ENCODE data around the gene RAB40C. TPM values are rescaled to one million over a fixed set of nuclear protein-coding genes. Genes with fewer than 3 reads are reported as not detected.
A peak's percentile ranks its signal among the peaks of the same experiment; 100 is the strongest.

Gene RAB40C
- total and polyA plus RNA-seq, 2 experiments from 2014 or later, result 30.2 to 32.7 TPM

DNA sequence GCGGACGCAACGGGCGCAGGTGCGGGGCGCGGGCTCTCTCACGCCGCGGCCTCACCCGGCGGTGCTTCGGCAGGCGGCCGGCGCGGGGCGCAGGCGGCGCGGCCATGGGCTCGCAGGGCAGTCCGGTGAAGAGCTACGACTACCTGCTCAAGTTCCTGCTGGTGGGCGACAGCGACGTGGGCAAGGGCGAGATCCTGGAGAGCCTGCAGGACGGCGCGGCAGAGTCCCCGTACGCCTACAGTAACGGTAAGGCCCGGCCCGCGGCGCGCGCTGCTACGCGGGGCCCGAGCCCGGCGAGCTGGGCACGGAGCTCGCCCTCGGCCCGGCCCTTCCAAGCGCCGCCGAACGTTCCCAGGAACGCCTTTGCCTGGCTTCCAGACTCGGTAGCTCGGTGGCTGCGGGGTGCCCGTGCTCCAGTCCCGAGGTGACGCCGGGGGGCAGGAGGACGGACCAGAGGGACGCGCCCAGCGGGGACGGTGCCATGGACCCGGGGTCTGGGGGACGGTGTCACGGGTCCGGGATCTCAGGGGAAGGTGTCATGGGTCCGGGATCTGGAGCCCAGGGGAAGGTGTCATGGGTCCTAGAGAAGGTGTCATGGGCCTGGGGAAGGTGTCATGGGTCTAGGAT lies 435 bp downstream of the RAB40C start:
- Histone ChIP-seq H3K4me1 (ENCODE audit: insufficient read depth) (peaks cover 46% of the 10 kb centered on the region), H4K20me1 (ENCODE audit: insufficient read depth, poor library complexity, severe bottlenecking) (peaks cover 12% of the 10 kb centered on the region), H3K4me2 (peak overlapping the region; percentile 98), H3K36me3 (replicated peaks; ENCODE audit: insufficient read depth, low read depth) (no peaks in the 10 kb centered on the region), H3K27me3 (no peaks in the 10 kb centered on the region), H3K9me2 (replicated peaks; ENCODE audit: insufficient read depth) (no peaks in the 10 kb centered on the region), H3K9me3 (ENCODE audit: low read depth) (no peaks in the 10 kb centered on the region), H3K27ac (peak overlapping the region; percentile 94), H3K79me2 (peaks cover 62% of the 10 kb centered on the region), H2AFZ (no peak overlapping the region), H3K4me3 (peak overlapping the region; percentile 93)
- DNase-seq (ENCODE audit: low spot score), result peak; percentile 80
- WGBS (ENCODE audit: low lambda C conversion rate, missing lambda C conversion rate), result 2% methylated on average over 41 of the region's 71 CpGs
- TF ChIP-seq, protein P1, sequence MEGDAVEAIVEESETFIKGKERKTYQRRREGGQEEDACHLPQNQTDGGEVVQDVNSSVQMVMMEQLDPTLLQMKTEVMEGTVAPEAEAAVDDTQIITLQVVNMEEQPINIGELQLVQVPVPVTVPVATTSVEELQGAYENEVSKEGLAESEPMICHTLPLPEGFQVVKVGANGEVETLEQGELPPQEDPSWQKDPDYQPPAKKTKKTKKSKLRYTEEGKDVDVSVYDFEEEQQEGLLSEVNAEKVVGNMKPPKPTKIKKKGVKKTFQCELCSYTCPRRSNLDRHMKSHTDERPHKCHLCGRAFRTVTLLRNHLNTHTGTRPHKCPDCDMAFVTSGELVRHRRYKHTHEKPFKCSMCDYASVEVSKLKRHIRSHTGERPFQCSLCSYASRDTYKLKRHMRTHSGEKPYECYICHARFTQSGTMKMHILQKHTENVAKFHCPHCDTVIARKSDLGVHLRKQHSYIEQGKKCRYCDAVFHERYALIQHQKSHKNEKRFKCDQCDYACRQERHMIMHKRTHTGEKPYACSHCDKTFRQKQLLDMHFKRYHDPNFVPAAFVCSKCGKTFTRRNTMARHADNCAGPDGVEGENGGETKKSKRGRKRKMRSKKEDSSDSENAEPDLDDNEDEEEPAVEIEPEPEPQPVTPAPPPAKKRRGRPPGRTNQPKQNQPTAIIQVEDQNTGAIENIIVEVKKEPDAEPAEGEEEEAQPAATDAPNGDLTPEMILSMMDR (IDR thresholded peaks at IDR 0.05; ENCODE audit: poor library complexity), result no peak
- TF ChIP-seq EZH2 (IDR thresholded peaks at IDR 0.05; ENCODE audit: borderline replicate concordance) (no peak), EZH2phosphoT487 (IDR thresholded peaks at IDR 0.05; ENCODE audit: low read depth, severe bottlenecking, unreplicated experiment) (no peak)

DNA sequence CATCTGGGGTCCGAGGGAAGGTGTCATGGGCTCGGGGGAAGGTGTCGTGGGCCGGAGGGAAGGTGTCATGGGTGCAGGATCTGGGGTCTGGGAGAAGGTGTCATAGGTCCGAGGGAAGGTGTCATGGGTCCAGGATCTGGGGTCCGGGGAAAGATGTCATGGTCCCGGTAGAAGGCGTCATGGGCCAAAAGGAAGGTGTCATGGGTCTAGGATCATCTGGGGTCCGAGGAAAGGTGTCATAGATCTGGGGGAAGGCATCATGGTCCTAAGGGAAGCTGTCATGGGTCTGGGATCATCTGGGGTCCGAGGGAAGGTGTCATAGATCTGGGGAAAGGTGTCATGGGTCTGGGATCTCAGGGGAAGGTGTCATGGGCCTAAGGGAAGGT lies 942 bp downstream of the RAB40C start:
- H3K4me1 ChIP-seq (ENCODE audit: insufficient read depth), result peaks cover 50% of the 10 kb centered on the region

DNA sequence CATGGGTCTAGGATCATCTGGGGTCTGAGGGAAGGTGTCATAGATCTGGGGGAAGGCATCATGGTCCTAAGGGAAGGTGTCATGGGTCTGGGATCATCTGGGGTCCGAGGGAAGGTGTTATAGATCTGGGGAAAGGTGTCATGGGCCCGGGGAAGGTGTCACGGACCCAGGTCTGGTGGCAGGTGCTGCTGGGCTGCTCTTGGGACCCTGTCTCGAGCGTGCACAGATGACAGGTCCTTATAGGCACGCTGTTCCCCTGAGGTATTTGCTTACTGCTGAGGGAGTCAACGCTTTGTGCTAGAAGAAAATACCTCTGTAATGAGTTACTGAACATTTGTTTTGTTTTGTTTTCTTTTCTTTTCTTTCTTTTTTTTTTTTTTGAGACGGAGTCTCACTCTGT lies 1.4 kb downstream of the RAB40C start:
- H3K79me2 ChIP-seq, result peaks cover 72% of the 10 kb centered on the region
- peak overlapping the region; percentile 95 for H3K27ac ChIP-seq
- H2AFZ ChIP-seq, result no peak overlapping the region
- peaks cover 50% of the 10 kb centered on the region for H3K4me1 ChIP-seq (ENCODE audit: insufficient read depth)
- whole genome bisulfite sequencing (ENCODE audit: low lambda C conversion rate, missing lambda C conversion rate), result 77% methylated on average over 7 of the region's 8 CpGs
- no peaks in the 10 kb centered on the region for H3K36me3 ChIP-seq (replicated peaks; ENCODE audit: insufficient read depth, low read depth)
- no peak for DNase-seq (ENCODE audit: low spot score)
- TF ChIP-seq EZH2 (IDR thresholded peaks at IDR 0.05; ENCODE audit: borderline replicate concordance) (no peak), EZH2phosphoT487 (IDR thresholded peaks at IDR 0.05; ENCODE audit: low read depth, severe bottlenecking, unreplicated experiment) (no peak)
- TF ChIP-seq, protein P1 (IDR thresholded peaks at IDR 0.05; ENCODE audit: poor library complexity), result no peak
- H4K20me1 ChIP-seq (ENCODE audit: insufficient read depth, poor library complexity, severe bottlenecking), result peaks cover 15% of the 10 kb centered on the region
- peak overlapping the region; percentile 93 for H3K4me3 ChIP-seq
- H3K27me3 ChIP-seq, result no peaks in the 10 kb centered on the region
- H3K9me2 ChIP-seq (replicated peaks; ENCODE audit: insufficient read depth), result no peaks in the 10 kb centered on the region
- H3K4me2 ChIP-seq, result peak overlapping the region; percentile 98
- no peaks in the 10 kb centered on the region for H3K9me3 ChIP-seq (ENCODE audit: low read depth)

More for the DNA sequence above, 942 bp downstream of the RAB40C start:
- TF ChIP-seq EZH2phosphoT487 (IDR thresholded peaks at IDR 0.05; ENCODE audit: low read depth, severe bottlenecking, unreplicated experiment), result no peak
- H3K4me3 ChIP-seq, result peak overlapping the region; percentile 93
- H3K79me2 ChIP-seq, result peaks cover 67% of the 10 kb centered on the region
- H3K4me2 ChIP-seq, result peak overlapping the region; percentile 98
- no peaks in the 10 kb centered on the region for H3K9me3 ChIP-seq (ENCODE audit: low read depth)
- no peak overlapping the region for H2AFZ ChIP-seq
- H4K20me1 ChIP-seq (ENCODE audit: insufficient read depth, poor library complexity, severe bottlenecking), result peaks cover 12% of the 10 kb centered on the region
- H3K27me3 ChIP-seq, result no peaks in the 10 kb centered on the region
- no peak for DNase-seq (ENCODE audit: low spot score)
- peak overlapping the region; percentile 94 for H3K27ac ChIP-seq
- no peaks in the 10 kb centered on the region for H3K36me3 ChIP-seq (replicated peaks; ENCODE audit: insufficient read depth, low read depth)
- WGBS (ENCODE audit: low lambda C conversion rate, missing lambda C conversion rate), result 70% methylated on average over 10 of the region's 10 CpGs
- H3K9me2 ChIP-seq (replicated peaks; ENCODE audit: insufficient read depth), result no peaks in the 10 kb centered on the region

DNA sequence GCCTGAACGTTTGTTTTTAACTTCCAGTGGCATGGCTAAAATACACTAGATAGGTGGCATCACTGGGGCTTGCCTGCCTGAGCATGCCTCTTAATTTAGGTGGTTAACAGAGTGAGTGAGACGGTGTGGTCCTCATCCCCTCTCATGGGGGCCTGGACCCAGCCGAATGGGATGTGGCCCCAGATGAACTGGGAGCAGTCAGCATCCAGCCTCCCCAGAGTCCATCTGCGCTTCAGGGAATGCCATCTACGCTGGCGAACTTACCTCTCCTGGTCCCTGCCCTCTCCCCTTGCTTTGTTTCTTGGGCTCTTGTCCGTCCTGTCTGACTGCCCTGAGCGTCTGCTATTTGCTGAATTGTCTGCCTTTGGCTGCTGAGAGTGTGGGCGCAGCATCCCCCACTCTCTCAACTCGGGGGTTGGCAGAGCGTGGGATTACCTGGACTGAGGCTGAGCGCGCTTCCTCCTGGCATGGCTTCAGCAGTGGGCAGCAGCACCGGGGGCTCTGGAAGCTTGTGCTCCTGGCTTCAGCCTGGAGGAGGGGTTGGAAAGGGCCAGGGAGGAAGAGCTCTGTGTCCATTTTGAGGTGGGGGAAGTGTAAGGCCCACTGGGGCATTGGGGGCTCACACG lies 2.1 kb downstream of the RAB40C start:
- H3K9me2 ChIP-seq (replicated peaks; ENCODE audit: insufficient read depth), result no peaks in the 10 kb centered on the region
- TF ChIP-seq, protein P1 (IDR thresholded peaks at IDR 0.05; ENCODE audit: poor library complexity), result no peak
- no peak for TF ChIP-seq EZH2 (IDR thresholded peaks at IDR 0.05; ENCODE audit: borderline replicate concordance)
- WGBS (ENCODE audit: low lambda C conversion rate, missing lambda C conversion rate), result 91% methylated on average over 15 of the region's 15 CpGs
- H3K9me3 ChIP-seq (ENCODE audit: low read depth), result no peaks in the 10 kb centered on the region
- no peak overlapping the region for H2AFZ ChIP-seq
- H3K27ac ChIP-seq, result peak overlapping the region; percentile 95
- peaks cover 50% of the 10 kb centered on the region for H3K4me1 ChIP-seq (ENCODE audit: insufficient read depth)
- peak overlapping the region; percentile 98 for H3K4me2 ChIP-seq
- no peaks in the 10 kb centered on the region for H3K27me3 ChIP-seq
- H3K4me3 ChIP-seq, result no peak overlapping the region
- H3K79me2 ChIP-seq, result peaks cover 75% of the 10 kb centered on the region
- no peaks in the 10 kb centered on the region for H3K36me3 ChIP-seq (replicated peaks; ENCODE audit: insufficient read depth, low read depth)
- H4K20me1 ChIP-seq (ENCODE audit: insufficient read depth, poor library complexity, severe bottlenecking), result peaks cover 22% of the 10 kb centered on the region
- DNase-seq (ENCODE audit: low spot score), result no peak

Data from hepatocyte (in vitro differentiated cells).